Pulmonary artery endothelial cell (primary cell): ENCODE measurements around the gene HOXA1. TPM values are rescaled to one million over a fixed set of nuclear protein-coding genes. Genes with fewer than 3 reads are reported as not detected.

Experiments
- DNase-seq: peaks from one replicate; pipeline ENCODE4 v3.0.0-alpha.2; 2011; ENCODE audit warnings: low read depth, low spot score
- total RNA-seq: library from RNA; depleted of rRNA; stranded (reverse); fragments of >200 nt; gene quantifications from 2 replicates; pipeline ENCODE4 v1.2.3, GENCODE V29; 2014

The HOXA1 gene
- 0.33 and 1.0 TPM in 2 replicates for total RNA-seq

GRCh38 chr7:27095897-27096767, at the start of gene HOXA1:
Gene HOXA1 (minus strand): TSS chr7:27096000. CDS start chr7:27095912, 88 bp downstream.
- peak; percentile 85 for DNase-seq

GRCh38 chr7:27145165-27145913, 49.5 kb upstream of the HOXA1 start:
- no peak for DNase-seq

- no peak for DNase-seq
Measured at GRCh38 chr7:27144781-27145164, 49.0 kb upstream of the HOXA1 start.

GRCh38 chr7:27143950-27144780, 48.4 kb upstream of the HOXA1 start:
- DNase-seq = no peak

GRCh38 chr7:27143023-27143949, 47.5 kb upstream of the HOXA1 start, which contains the start of gene HOXA5:
Gene HOXA5 (minus strand): TSS chr7:27143681. CDS start chr7:27143607, 74 bp downstream.
- DNase-seq = peak; percentile 79

- DNase-seq = no peak
Measured at GRCh38 chr7:27142580-27143022, 46.8 kb upstream of the HOXA1 start.

GRCh38 chr7:27141923-27142579, 46.3 kb upstream of the HOXA1 start:
- DNase-seq = no peak

GRCh38 chr7:27141137-27141922, 45.5 kb upstream of the HOXA1 start:
- no peak for DNase-seq

GRCh38 chr7:27140126-27140857, 44.5 kb upstream of the HOXA1 start:
- DNase-seq = no peak

- no peak for DNase-seq
Measured at GRCh38 chr7:27139334-27140125, 43.7 kb upstream of the HOXA1 start.

- no peak for DNase-seq
Measured at GRCh38 chr7:27138985-27139333, 43.2 kb upstream of the HOXA1 start.

GRCh38 chr7:27138472-27138871, 42.7 kb upstream of the HOXA1 start:
- DNase-seq = no peak

- no peak for DNase-seq
Measured at GRCh38 chr7:27137640-27138315, 42.0 kb upstream of the HOXA1 start.

- no peak for DNase-seq
Measured at GRCh38 chr7:27134392-27134791, 38.6 kb upstream of the HOXA1 start.

- DNase-seq = no peak
Measured at GRCh38 chr7:27133409-27134231, 37.8 kb upstream of the HOXA1 start.

GRCh38 chr7:27132978-27133377, 37.2 kb upstream of the HOXA1 start:
- no peak for DNase-seq
